Fibroblast of the aortic adventitia (primary cell): Measurements from ENCODE around the gene ZBTB14. TPM values are rescaled to one million over a fixed set of nuclear protein-coding genes. Genes with fewer than 3 reads are reported as not detected.

Experiments
- DNase-seq: peaks from one replicate; pipeline ENCODE4 v3.0.0-alpha.2; 2010; ENCODE audit warnings: low read depth
- H3K4me3 ChIP-seq: 2 replicates; pipeline ENCODE4 v1.5.1; 2011; ENCODE audit warnings: low read depth, mild to moderate bottlenecking, control low read depth, low read length, moderate library complexity
- total RNA-seq: library from RNA; depleted of rRNA; stranded (reverse); fragments of >200 nt; gene quantifications from 2 replicates; pipeline ENCODE4 v1.2.3, GENCODE V29; 2012; ENCODE audit warnings: low replicate concordance
- TF ChIP-seq, protein P1 (sequence below): IDR thresholded peaks from 2 replicates; pipeline ENCODE4 v1.5.1; 2011; ENCODE audit warnings: mild to moderate bottlenecking, low read length, control low read depth, inconsistent platforms; ENCODE audit not compliant: insufficient read depth

The ZBTB14 gene
- total RNA-seq, 1 donor = 17.4 TPM

- TF ChIP-seq, protein P1, sequence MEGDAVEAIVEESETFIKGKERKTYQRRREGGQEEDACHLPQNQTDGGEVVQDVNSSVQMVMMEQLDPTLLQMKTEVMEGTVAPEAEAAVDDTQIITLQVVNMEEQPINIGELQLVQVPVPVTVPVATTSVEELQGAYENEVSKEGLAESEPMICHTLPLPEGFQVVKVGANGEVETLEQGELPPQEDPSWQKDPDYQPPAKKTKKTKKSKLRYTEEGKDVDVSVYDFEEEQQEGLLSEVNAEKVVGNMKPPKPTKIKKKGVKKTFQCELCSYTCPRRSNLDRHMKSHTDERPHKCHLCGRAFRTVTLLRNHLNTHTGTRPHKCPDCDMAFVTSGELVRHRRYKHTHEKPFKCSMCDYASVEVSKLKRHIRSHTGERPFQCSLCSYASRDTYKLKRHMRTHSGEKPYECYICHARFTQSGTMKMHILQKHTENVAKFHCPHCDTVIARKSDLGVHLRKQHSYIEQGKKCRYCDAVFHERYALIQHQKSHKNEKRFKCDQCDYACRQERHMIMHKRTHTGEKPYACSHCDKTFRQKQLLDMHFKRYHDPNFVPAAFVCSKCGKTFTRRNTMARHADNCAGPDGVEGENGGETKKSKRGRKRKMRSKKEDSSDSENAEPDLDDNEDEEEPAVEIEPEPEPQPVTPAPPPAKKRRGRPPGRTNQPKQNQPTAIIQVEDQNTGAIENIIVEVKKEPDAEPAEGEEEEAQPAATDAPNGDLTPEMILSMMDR = no peak
- no peak overlapping the region for H3K4me3 ChIP-seq
- DNase-seq = no peak
Measured at GRCh38 chr18:5244941-5245340, 50.6 kb downstream of the ZBTB14 start.

DNA sequence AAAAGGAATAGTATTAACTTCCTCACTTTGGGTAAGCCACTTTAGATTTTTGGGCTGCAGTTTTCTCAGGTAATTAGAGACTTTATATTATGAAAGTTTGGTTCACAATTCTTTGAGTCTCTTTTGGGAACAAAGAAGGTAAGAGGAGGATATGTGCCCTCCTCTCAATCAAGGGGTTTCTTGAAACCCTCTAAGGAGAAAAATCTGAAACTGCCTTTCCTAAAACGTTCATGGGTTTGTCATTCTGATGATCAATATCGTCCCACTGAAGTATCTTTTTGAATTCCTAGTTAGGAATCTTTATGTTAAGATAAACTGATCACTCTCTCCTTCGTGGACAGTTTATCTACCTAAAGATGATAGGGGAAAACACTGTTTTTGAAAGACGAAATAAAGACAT lies 56.1 kb downstream of the ZBTB14 start:
- H3K4me3 ChIP-seq = peak overlapping the region; percentile 86
- TF ChIP-seq, protein P1 = no peak
- DNase-seq = no peak

Other genes starting within 250 kb of the ZBTB14 start
- not detected in 2 replicates for gene AKAIN1, start 98.5 kb downstream of the ZBTB14 start, total RNA-seq
- 28.0 and 37.3 TPM in 2 replicates for gene EPB41L3, start 248.3 kb upstream of the ZBTB14 start, total RNA-seq